GM23338 (cell line): ENCODE measurements around the gene ICOS. TPM values are rescaled to one million over a fixed set of nuclear protein-coding genes. Genes with fewer than 3 reads are reported as not detected.
A peak's percentile ranks its signal among the peaks of the same experiment; 100 is the strongest.

Source experiments
- ATAC-seq: fragments of 200-7000 bp; cut with Tn5 transposase; 3 replicates; pipeline ENCODE4 v1.9.1; 2020
- DNase-seq: peaks from one replicate; pipeline ENCODE4 v3.0.0-alpha.2; 2015; ENCODE audit warnings: low spot score
- H2AFZ ChIP-seq: fragments of 200-600 bp; sonication (generic); 2 replicates; pipeline ENCODE4 v1.8.0; 2016; ENCODE audit warnings: antibody characterized with exemption, mild to moderate bottlenecking, moderate library complexity
- H3F3A ChIP-seq: fragments of 200-600 bp; sonication (generic); replicated peaks from 2 replicates; pipeline ENCODE4 v1.8.0; 2017; ENCODE audit warnings: antibody characterized with exemption, mixed run types, low read depth
- H3K27ac ChIP-seq: fragments of 200-600 bp; sonication (generic); 2 replicates; pipeline ENCODE4 v1.6.1; 2016; ENCODE audit warnings: low read depth
- H3K27me3 ChIP-seq: fragments of 200-600 bp; sonication (generic); 2 replicates; pipeline ENCODE4 v1.8.0; 2016; ENCODE audit warnings: mild to moderate bottlenecking, mixed run types, moderate library complexity; ENCODE audit not compliant: insufficient read depth
- H3K36me3 ChIP-seq: fragments of 200-600 bp; sonication (generic); 2 replicates; pipeline ENCODE4 v1.8.0; 2016; ENCODE audit warnings: mild to moderate bottlenecking; ENCODE audit not compliant: insufficient read depth
- H3K4me1 ChIP-seq: fragments of 200-600 bp; sonication (generic); 2 replicates; pipeline ENCODE4 v1.8.0; 2016; ENCODE audit warnings: mild to moderate bottlenecking, moderate library complexity; ENCODE audit not compliant: insufficient read depth
- H3K4me2 ChIP-seq: fragments of 200-600 bp; sonication (generic); 2 replicates; pipeline ENCODE4 v1.7.1; 2017; ENCODE audit warnings: mixed run types
- H3K4me3 ChIP-seq: fragments of 200-600 bp; sonication (generic); 2 replicates; pipeline ENCODE4 v1.6.1; 2016; ENCODE audit warnings: mixed run types
- H3K79me2 ChIP-seq: fragments of 200-600 bp; sonication (generic); replicated peaks from 2 replicates; pipeline ENCODE4 v1.8.0; 2017; ENCODE audit warnings: mild to moderate bottlenecking; ENCODE audit not compliant: insufficient read depth
- H3K9me2 ChIP-seq: fragments of 200-600 bp; sonication (generic); 2 replicates; pipeline ENCODE4 v1.8.0; 2017; ENCODE audit not compliant: insufficient read depth
- H4K20me1 ChIP-seq: fragments of 200-600 bp; sonication (generic); replicated peaks from 2 replicates; pipeline ENCODE4 v1.8.0; 2017; ENCODE audit warnings: mild to moderate bottlenecking; ENCODE audit not compliant: insufficient read depth
- H3K27ac Mint-ChIP-seq: 2 replicates; pipeline ENCODE4 v1.8.0; 2020; ENCODE audit warnings: inconsistent platforms, mild to moderate bottlenecking, moderate library complexity, mixed read lengths
- H3K27me3 Mint-ChIP-seq: 3 replicates; pipeline ENCODE4 v1.8.0; 2022; ENCODE audit warnings: low read depth, mild to moderate bottlenecking, moderate library complexity, mixed read lengths, inconsistent platforms; ENCODE audit not compliant: insufficient read depth, poor library complexity
- H3K36me3 Mint-ChIP-seq: 3 replicates; pipeline ENCODE4 v1.8.0; 2021; ENCODE audit warnings: low read depth, mild to moderate bottlenecking, inconsistent platforms, moderate library complexity, mixed read lengths
- H3K4me1 Mint-ChIP-seq: 3 replicates; pipeline ENCODE4 v1.8.0; 2020; ENCODE audit warnings: mild to moderate bottlenecking, inconsistent platforms, mixed read lengths
- H3K4me3 Mint-ChIP-seq: 3 replicates; pipeline ENCODE4 v1.8.0; 2021; ENCODE audit warnings: moderate library complexity, mild to moderate bottlenecking, inconsistent platforms, mixed read lengths
- H3K9me3 Mint-ChIP-seq: 3 replicates; pipeline ENCODE4 v1.8.0; 2020; ENCODE audit warnings: moderate library complexity, mild to moderate bottlenecking, inconsistent platforms, mixed read lengths
- CREB1 ChIP-seq: fragments of 250-450 bp; sonication (Bioruptor Pico); IDR thresholded peaks from 2 replicates; pipeline ENCODE4 v1.5.0; 2020; ENCODE audit warnings: low read depth, mild to moderate bottlenecking, moderate library complexity
- CTCF ChIP-seq, 2 experiments: fragments of 200-600 bp in 1 of 2; sonication (generic) in 1 of 2; conservative IDR thresholded peaks; 2 replicates each; pipeline versions ENCODE4 v1.5.1 to v1.6.1; 2016 to 2017; ENCODE audit warnings: antibody characterized with exemption in 2 of 2, low read depth in 2 of 2, mild to moderate bottlenecking in 2 of 2, moderate library complexity in 1 of 2
- ETS1 ChIP-seq: IDR thresholded peaks from 2 replicates; pipeline ENCODE4 v1.6.1; 2016; ENCODE audit warnings: antibody characterized with exemption
- EZH2 ChIP-seq: fragments of 200-600 bp; sonication (generic); IDR thresholded peaks from one replicate; pipeline ENCODE4 v1.8.0; 2017; ENCODE audit warnings: antibody characterized with exemption, mild to moderate bottlenecking, low read depth; ENCODE audit not compliant: unreplicated experiment
- EZH2phosphoT487 ChIP-seq: fragments of 200-600 bp; sonication (generic); IDR thresholded peaks from one replicate; pipeline ENCODE4 v1.8.1; 2018; ENCODE audit warnings: antibody characterized with exemption; ENCODE audit not compliant: unreplicated experiment
- NANOG ChIP-seq: IDR thresholded peaks from 2 replicates; pipeline ENCODE4 v1.6.1; 2016; ENCODE audit warnings: antibody characterized with exemption, borderline replicate concordance
- POLR2AphosphoS5 ChIP-seq: IDR thresholded peaks from 2 replicates; pipeline ENCODE4 v1.6.1; 2016; ENCODE audit warnings: antibody characterized with exemption, low read depth
- REST ChIP-seq: IDR thresholded peaks from one replicate; pipeline ENCODE4 v1.6.1; 2018; ENCODE audit warnings: antibody characterized with exemption; ENCODE audit not compliant: unreplicated experiment
- STAT1 ChIP-seq: IDR thresholded peaks from one replicate; pipeline ENCODE4 v1.6.1; 2016; ENCODE audit warnings: antibody characterized with exemption; ENCODE audit not compliant: unreplicated experiment
- ZNF114 ChIP-seq: fragments of 250-450 bp; sonication (Bioruptor Pico); IDR thresholded peaks from 2 replicates; pipeline ENCODE4 v1.5.0; 2020; ENCODE audit warnings: mild to moderate bottlenecking, moderate library complexity
- ZNF331 ChIP-seq: fragments of 250-450 bp; sonication (Bioruptor Pico); IDR thresholded peaks from 2 replicates; pipeline ENCODE4 v1.5.0; 2020; ENCODE audit warnings: low read depth, mild to moderate bottlenecking, moderate library complexity
- polyA plus RNA-seq: library from polyadenylated mRNA; unstranded; fragments of >200 nt; fragmentation: Nextera tagmentation; extraction: Ambion mirVana; gene quantifications from 2 replicates; pipeline ENCODE4 v1.2.1, GENCODE V29; 2016
- total RNA-seq: library from RNA; depleted of rRNA; stranded (reverse); fragments of >200 nt; shearing (Covaris generic); gene quantifications from 2 replicates; pipeline ENCODE4 v1.2.3, GENCODE V29; 2014

ICOS gene
- total and polyA plus RNA-seq, 2 experiments from 2014 or later = not detected

GRCh38 chr2:203989521-203989920, 53.0 kb downstream of the ICOS start:
- DNase-seq (no peak), ATAC-seq (no peak)
- Mint-ChIP-seq H3K36me3 (no peaks in the 10 kb centered on the region), H3K9me3 (no peaks in the 10 kb centered on the region), H3K27me3 (peaks cover 3% of the 10 kb centered on the region), H3K4me3 (no peak overlapping the region), H3K4me1 (no peaks in the 10 kb centered on the region), H3K27ac (no peak overlapping the region)
- Histone ChIP-seq H3F3A (no peaks in the 10 kb centered on the region), H3K27ac (no peak overlapping the region), H3K4me2 (no peak overlapping the region), H3K4me1 (no peaks in the 10 kb centered on the region), H3K4me3 (no peak overlapping the region), H3K79me2 (no peaks in the 10 kb centered on the region), H4K20me1 (no peaks in the 10 kb centered on the region), H3K36me3 (no peaks in the 10 kb centered on the region), H2AFZ (0 out of 2 replicates have a peak overlapping the region, but pooled peaks have one; percentile 14), H3K9me2 (0 out of 2 replicates have a peak, but pooled peaks cover 3% of the 10 kb centered on the region), H3K27me3 (no peaks in the 10 kb centered on the region)
- no peak for TF ChIP-seq CTCF (conservative IDR thresholded peaks at IDR 0.05; ENCODE audit: low read depth in 2 of 2)
- no peak for TF ChIP-seq ETS1
- TF ChIP-seq CREB1 (CRISPR knock-in tag) = no peak
- no peak for TF ChIP-seq STAT1
- no peak for TF ChIP-seq EZH2phosphoT487
- TF ChIP-seq ZNF114 (CRISPR knock-in tag) = no peak
- TF ChIP-seq EZH2 = no peak
- TF ChIP-seq POLR2AphosphoS5 = no peak
- TF ChIP-seq NANOG = no peak
- no peak for TF ChIP-seq ZNF331 (CRISPR knock-in tag)

DNA sequence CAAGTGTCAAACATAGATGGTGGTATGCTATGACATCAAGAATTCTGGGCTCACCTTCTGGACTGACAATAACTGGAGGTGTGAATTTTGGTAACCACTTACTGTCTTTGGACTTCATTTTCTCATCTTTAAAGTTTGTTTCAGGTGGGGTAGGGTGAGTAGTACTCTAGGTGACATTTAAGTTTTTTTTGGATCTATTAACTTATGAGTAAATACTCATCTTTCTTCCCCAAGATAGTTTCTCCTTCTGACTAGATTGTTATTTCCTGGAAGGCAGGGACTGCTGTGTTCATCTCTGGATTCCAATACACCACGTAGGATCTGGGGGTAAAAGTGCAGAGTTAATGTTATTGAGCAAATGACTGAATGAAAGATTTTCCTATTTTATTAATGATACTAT, 55.9 kb downstream of the ICOS start:
- Histone ChIP-seq H4K20me1 (no peaks in the 10 kb centered on the region), H3K27me3 (no peaks in the 10 kb centered on the region), H3K4me3 (no peak overlapping the region), H3K9me2 (0 out of 2 replicates have a peak, but pooled peaks cover 3% of the 10 kb centered on the region), H3K27ac (no peak overlapping the region), H3K4me1 (no peaks in the 10 kb centered on the region), H3K36me3 (no peaks in the 10 kb centered on the region), H3K79me2 (no peaks in the 10 kb centered on the region), H3K4me2 (no peak overlapping the region), H3F3A (no peaks in the 10 kb centered on the region), H2AFZ (no peak overlapping the region)
- Mint-ChIP-seq H3K36me3 (no peaks in the 10 kb centered on the region), H3K9me3 (no peaks in the 10 kb centered on the region), H3K4me3 (no peak overlapping the region), H3K27me3 (peaks cover 3% of the 10 kb centered on the region), H3K27ac (no peak overlapping the region), H3K4me1 (no peaks in the 10 kb centered on the region)
- ATAC-seq = no peak
- no peak for DNase-seq
- TF ChIP-seq CTCF (conservative IDR thresholded peaks at IDR 0.05; ENCODE audit: low read depth in 2 of 2) = no peak
- TF ChIP-seq NANOG = no peak
- no peak for TF ChIP-seq ZNF114 (CRISPR knock-in tag)
- no peak for TF ChIP-seq ETS1
- no peak for TF ChIP-seq ZNF331 (CRISPR knock-in tag)
- no peak for TF ChIP-seq REST
- TF ChIP-seq EZH2phosphoT487 = no peak
